ENCODE measurements around the gene RAP1GAP2.

Gene RAP1GAP2

GRCh38 chr17:2844416-2844815, 48.2 kb downstream of the RAP1GAP2 start:
- H3K9me3 ChIP-seq (ENCODE audit: control insufficient read depth, insufficient read depth, low read length): no peaks in the 10 kb centered on the region
- no peaks in the 10 kb centered on the region for H3K36me3 ChIP-seq (ENCODE audit: control insufficient read depth, low read length)
- TF ChIP-seq EZH2phosphoT487 (IDR thresholded peaks at IDR 0.05; ENCODE audit: borderline replicate concordance, low read length) (no peak), CTCF (IDR thresholded peaks at IDR 0.05; ENCODE audit: low read depth, low read length, poor library complexity, severe bottlenecking) (no peak)
- H3K4me3 ChIP-seq (ENCODE audit: low read length): no peak overlapping the region
- H3K79me2 ChIP-seq (ENCODE audit: control insufficient read depth, low read length): no peaks in the 10 kb centered on the region
- H3K9me2 ChIP-seq (replicated peaks; ENCODE audit: control insufficient read depth, low read length): no peaks in the 10 kb centered on the region
- no peak overlapping the region for H3K4me2 ChIP-seq (ENCODE audit: low read length)
- H3F3A ChIP-seq (ENCODE audit: control insufficient read depth, insufficient read depth): peaks cover 11% of the 10 kb centered on the region
- no peaks in the 10 kb centered on the region for H4K20me1 ChIP-seq (ENCODE audit: control insufficient read depth, insufficient read depth, low read depth, low read length)
- no peaks in the 10 kb centered on the region for H3K27me3 ChIP-seq (ENCODE audit: control insufficient read depth, low read length)
- H3K27ac ChIP-seq (ENCODE audit: low read depth, low read length): no peak overlapping the region
- peaks cover 28% of the 10 kb centered on the region for H3K4me1 ChIP-seq (ENCODE audit: control insufficient read depth, low read length)

GRCh38 chr17:2847381-2848333, 51.4 kb downstream of the RAP1GAP2 start:
- H3K4me2 ChIP-seq (ENCODE audit: low read length): peak overlapping the region; percentile 86

GRCh38 chr17:2849327-2849670, 53.1 kb downstream of the RAP1GAP2 start:
- Histone ChIP-seq H3K4me2 (ENCODE audit: low read length) (peak overlapping the region; percentile 86), H3K27ac (ENCODE audit: low read depth, low read length) (no peak overlapping the region), H3F3A (ENCODE audit: control insufficient read depth, insufficient read depth) (peaks cover 29% of the 10 kb centered on the region), H3K9me3 (ENCODE audit: control insufficient read depth, insufficient read depth, low read length) (no peaks in the 10 kb centered on the region), H3K4me1 (ENCODE audit: control insufficient read depth, low read length) (peaks cover 63% of the 10 kb centered on the region), H3K9me2 (replicated peaks; ENCODE audit: control insufficient read depth, low read length) (no peaks in the 10 kb centered on the region), H3K79me2 (ENCODE audit: control insufficient read depth, low read length) (peaks cover 5% of the 10 kb centered on the region), H3K4me3 (ENCODE audit: low read length) (no peak overlapping the region), H4K20me1 (ENCODE audit: control insufficient read depth, insufficient read depth, low read depth, low read length) (no peaks in the 10 kb centered on the region), H3K27me3 (ENCODE audit: control insufficient read depth, low read length) (peaks cover 3% of the 10 kb centered on the region), H3K36me3 (ENCODE audit: control insufficient read depth, low read length) (no peaks in the 10 kb centered on the region; the same call in 1 of the 2 replicates)
- TF ChIP-seq CTCF (IDR thresholded peaks at IDR 0.05; ENCODE audit: low read depth, low read length, poor library complexity, severe bottlenecking) (no peak), EZH2phosphoT487 (IDR thresholded peaks at IDR 0.05; ENCODE audit: borderline replicate concordance, low read length) (no peak)

More at GRCh38 chr17:2847381-2848333, 51.4 kb downstream of the RAP1GAP2 start:
- H3K79me2 ChIP-seq (ENCODE audit: control insufficient read depth, low read length): no peaks in the 10 kb centered on the region
- no peaks in the 10 kb centered on the region for H3K36me3 ChIP-seq (ENCODE audit: control insufficient read depth, low read length)
- no peak for TF ChIP-seq EZH2phosphoT487 (IDR thresholded peaks at IDR 0.05; ENCODE audit: borderline replicate concordance, low read length)
- no peak for TF ChIP-seq CTCF (IDR thresholded peaks at IDR 0.05; ENCODE audit: low read depth, low read length, poor library complexity, severe bottlenecking)
- H3K9me3 ChIP-seq (ENCODE audit: control insufficient read depth, insufficient read depth, low read length): no peaks in the 10 kb centered on the region
- H3K4me3 ChIP-seq (ENCODE audit: low read length): peak overlapping the region; percentile 66
- peak overlapping the region; percentile 90 for H3K27ac ChIP-seq (ENCODE audit: low read depth, low read length)
- no peaks in the 10 kb centered on the region for H3K9me2 ChIP-seq (replicated peaks; ENCODE audit: control insufficient read depth, low read length)
- H3K4me1 ChIP-seq (ENCODE audit: control insufficient read depth, low read length): peaks cover 55% of the 10 kb centered on the region
- H3K27me3 ChIP-seq (ENCODE audit: control insufficient read depth, low read length): no peaks in the 10 kb centered on the region
- H4K20me1 ChIP-seq (ENCODE audit: control insufficient read depth, insufficient read depth, low read depth, low read length): no peaks in the 10 kb centered on the region
- H3F3A ChIP-seq (ENCODE audit: control insufficient read depth, insufficient read depth): peaks cover 29% of the 10 kb centered on the region

All from DOHH2 (cell line).